ENCODE results near the gene ACP2. TPM values are rescaled to one million over a fixed set of nuclear protein-coding genes. Genes with fewer than 3 reads are reported as not detected.

ACP2 gene
- total and polyA plus RNA-seq, 7 experiments from 2014 or later, result 7.1 to 38.1 (median 22.6) TPM

GRCh38 chr11:47285969-47286770 is 37.6 kb upstream of the ACP2 start:
- Histone ChIP-seq H3K27me3 (ENCODE audit: control insufficient read depth in 2 of 2, insufficient read depth in 2 of 2, low read length in 2 of 2) (no peaks in the 10 kb centered on the region), H3K9me3 (ENCODE audit: control insufficient read depth in 2 of 3, low read length in 3 of 3) (no peaks in the 10 kb centered on the region), H3K36me3 (ENCODE audit: control insufficient read depth in 2 of 3, insufficient read depth in 3 of 3, low read length in 3 of 3) (peaks cover 50 to 91% (median 60%) of the 10 kb centered on the region in 3 experiments), H3K4me3 (ENCODE audit: low read length) (no peak overlapping the region), H3K27ac (ENCODE audit: low read depth, low read length) (no peak overlapping the region), H3K4me1 (ENCODE audit: control insufficient read depth in 2 of 2, insufficient read depth in 2 of 2, low read length in 2 of 2) (no peaks in the 10 kb centered on the region)
- peak overlapping the region in 2 of 9 donors; percentile 22 to 43 for H3K27ac Mint-ChIP-seq
- intact Hi-C loops (cut with micrococcal nuclease), result no loop called here
- H3K36me3 Mint-ChIP-seq, result peaks cover 32 to 66% (median 49%) of the 10 kb centered on the region in 5 donors
- DNase-seq (no peak), ATAC-seq (no peak)
- no peak overlapping the region for H3K4me3 Mint-ChIP-seq
- ChIA-PET POLR2A (interaction anchor here (0.5 to 1.3 kb wide), 2 partner anchors 27 to 1046 kb away, joined by 3 read pairs; no protein-coding TSS in a partner anchor), CTCF (interaction anchor here (0.5 kb wide), 1 partner anchor 66 kb away, joined by 3 read pairs; no protein-coding TSS in a partner anchor)
- H3K4me1 Mint-ChIP-seq, result peaks cover 0 to 5% (median 0%) of the 10 kb centered on the region in 7 donors
- H3K27me3 Mint-ChIP-seq, result no peaks in the 10 kb centered on the region
- peaks cover 0 to 2% (median 0%) of the 10 kb centered on the region in 11 donors for H3K9me3 Mint-ChIP-seq

- POLR2A ChIA-PET, result no interaction called here
- no peak overlapping the region for H3K27ac ChIP-seq (ENCODE audit: low read depth, low read length)
- no peaks in the 10 kb centered on the region for H3K9me3 ChIP-seq (ENCODE audit: control insufficient read depth in 2 of 3, low read length in 3 of 3)
- CTCF ChIA-PET, result interaction anchor here (0.6 kb wide), 1 partner anchor 547 kb away, joined by 3 read pairs; no protein-coding TSS in a partner anchor
- H3K36me3 Mint-ChIP-seq, result peaks cover 22 to 56% (median 36%) of the 10 kb centered on the region in 5 donors
- H3K9me3 Mint-ChIP-seq, result peaks cover 0 to 2% (median 0%) of the 10 kb centered on the region in 11 donors
- no peaks in the 10 kb centered on the region for H3K27me3 Mint-ChIP-seq
- intact Hi-C loops (cut with micrococcal nuclease), result loop anchor here in 1 of 2 donors (5.0 kb wide), 1 partner anchor 212 kb away; no protein-coding TSS in a partner anchor
- ATAC-seq (no peak), DNase-seq (no peak)
- peaks cover 46 to 89% (median 49%) of the 10 kb centered on the region in 3 experiments for H3K36me3 ChIP-seq (ENCODE audit: control insufficient read depth in 2 of 3, insufficient read depth in 3 of 3, low read length in 3 of 3)
- peaks cover 0 to 5% (median 2%) of the 10 kb centered on the region in 7 donors for H3K4me1 Mint-ChIP-seq
- no peaks in the 10 kb centered on the region for H3K27me3 ChIP-seq (ENCODE audit: control insufficient read depth in 2 of 2, insufficient read depth in 2 of 2, low read length in 2 of 2)
- H3K4me1 ChIP-seq (ENCODE audit: control insufficient read depth in 2 of 2, insufficient read depth in 2 of 2, low read length in 2 of 2), result no peaks in the 10 kb centered on the region
- peak overlapping the region in 1 of 9 donors; percentile 32 for H3K27ac Mint-ChIP-seq
- H3K4me3 Mint-ChIP-seq, result no peak overlapping the region
- no peak overlapping the region for H3K4me3 ChIP-seq (ENCODE audit: low read length)
These were observed 35.5 kb upstream of the ACP2 start for GRCh38 chr11:47284151-47284550.

- no peak overlapping the region for H3K4me3 Mint-ChIP-seq
- peak overlapping the region in 3 of 9 donors; percentile 0 to 67 (median 37) for H3K27ac Mint-ChIP-seq
- POLR2A ChIA-PET, result no interaction called here
These were observed 33.8 kb upstream of the ACP2 start for GRCh38 chr11:47282462-47282861.

GRCh38 chr11:47280860-47281259 is 32.2 kb upstream of the ACP2 start:
- Mint-ChIP-seq H3K36me3 (peaks cover 18 to 50% (median 43%) of the 10 kb centered on the region in 5 donors), H3K4me1 (peaks cover 0 to 5% (median 3%) of the 10 kb centered on the region in 7 donors), H3K9me3 (peaks cover 0 to 2% (median 0%) of the 10 kb centered on the region in 11 donors), H3K27me3 (no peaks in the 10 kb centered on the region), H3K27ac (no peak overlapping the region), H3K4me3 (no peak overlapping the region)
- no peaks in the 10 kb centered on the region for H3K4me1 ChIP-seq (ENCODE audit: control insufficient read depth in 2 of 2, insufficient read depth in 2 of 2, low read length in 2 of 2)
- ChIA-PET POLR2A (no interaction called here), CTCF (no interaction called here)
- H3K9me3 ChIP-seq (ENCODE audit: control insufficient read depth in 2 of 3, low read length in 3 of 3), result no peaks in the 10 kb centered on the region
- intact Hi-C loops (cut with micrococcal nuclease), result loop anchor here in 1 of 2 donors (5.0 kb wide), 1 partner anchor 209 kb away; no protein-coding TSS in a partner anchor
- peaks cover 54 to 95% (median 70%) of the 10 kb centered on the region in 3 experiments for H3K36me3 ChIP-seq (ENCODE audit: control insufficient read depth in 2 of 3, insufficient read depth in 3 of 3, low read length in 3 of 3)
- no peaks in the 10 kb centered on the region for H3K27me3 ChIP-seq (ENCODE audit: control insufficient read depth in 2 of 2, insufficient read depth in 2 of 2, low read length in 2 of 2)
- no peak overlapping the region for H3K27ac ChIP-seq (ENCODE audit: low read depth, low read length)
- no peak for ATAC-seq
- H3K4me3 ChIP-seq (ENCODE audit: low read length), result no peak overlapping the region
- no peak for DNase-seq

More at GRCh38 chr11:47282462-47282861, 33.8 kb upstream of the ACP2 start:
- H3K36me3 ChIP-seq (ENCODE audit: control insufficient read depth in 2 of 3, insufficient read depth in 3 of 3, low read length in 3 of 3), result peaks cover 54 to 90% (median 64%) of the 10 kb centered on the region in 3 experiments
- no peaks in the 10 kb centered on the region for H3K9me3 ChIP-seq (ENCODE audit: control insufficient read depth in 2 of 3, low read length in 3 of 3)
- ATAC-seq (no peak), DNase-seq (no peak)
- no peaks in the 10 kb centered on the region for H3K4me1 ChIP-seq (ENCODE audit: control insufficient read depth in 2 of 2, insufficient read depth in 2 of 2, low read length in 2 of 2)
- H3K4me1 Mint-ChIP-seq, result peaks cover 0 to 5% (median 2%) of the 10 kb centered on the region in 7 donors
- H3K27ac ChIP-seq (ENCODE audit: low read depth, low read length), result no peak overlapping the region
- no peak overlapping the region for H3K4me3 ChIP-seq (ENCODE audit: low read length)
- H3K9me3 Mint-ChIP-seq, result peaks cover 0 to 2% (median 0%) of the 10 kb centered on the region in 11 donors
- intact Hi-C loops (cut with micrococcal nuclease), result loop anchor here in 1 of 2 donors (5.0 kb wide), 1 partner anchor 210 kb away; no protein-coding TSS in a partner anchor
- H3K27me3 Mint-ChIP-seq, result no peaks in the 10 kb centered on the region
- H3K27me3 ChIP-seq (ENCODE audit: control insufficient read depth in 2 of 2, insufficient read depth in 2 of 2, low read length in 2 of 2), result no peaks in the 10 kb centered on the region
- peaks cover 19 to 49% (median 33%) of the 10 kb centered on the region in 5 donors for H3K36me3 Mint-ChIP-seq
- CTCF ChIA-PET, result no interaction called here

- Histone ChIP-seq H3K4me1 (ENCODE audit: control insufficient read depth in 2 of 2, insufficient read depth in 2 of 2, low read length in 2 of 2) (no peaks in the 10 kb centered on the region), H3K27ac (ENCODE audit: low read depth, low read length) (no peak overlapping the region), H3K4me3 (ENCODE audit: low read length) (no peak overlapping the region), H3K36me3 (ENCODE audit: control insufficient read depth in 2 of 3, insufficient read depth in 3 of 3, low read length in 3 of 3) (peaks cover 53 to 95% (median 69%) of the 10 kb centered on the region in 3 experiments), H3K9me3 (ENCODE audit: control insufficient read depth in 2 of 3, low read length in 3 of 3) (no peaks in the 10 kb centered on the region), H3K27me3 (ENCODE audit: control insufficient read depth in 2 of 2, insufficient read depth in 2 of 2, low read length in 2 of 2) (no peaks in the 10 kb centered on the region)
- ChIA-PET POLR2A (no interaction called here), CTCF (no interaction called here)
- H3K36me3 Mint-ChIP-seq, result peaks cover 12 to 44% (median 37%) of the 10 kb centered on the region in 5 donors
- no peaks in the 10 kb centered on the region for H3K27me3 Mint-ChIP-seq
- ATAC-seq, result no peak
- H3K27ac Mint-ChIP-seq, result peak overlapping the region in 1 of 9 donors; percentile 5
- intact Hi-C loops (cut with micrococcal nuclease), result loop anchor here in 1 of 2 donors (5.0 kb wide), 1 partner anchor 208 kb away; no protein-coding TSS in a partner anchor
- H3K4me3 Mint-ChIP-seq, result no peak overlapping the region
- no peak for DNase-seq
- peaks cover 0 to 2% (median 0%) of the 10 kb centered on the region in 11 donors for H3K9me3 Mint-ChIP-seq
- peaks cover 0 to 5% (median 3%) of the 10 kb centered on the region in 7 donors for H3K4me1 Mint-ChIP-seq
These were observed 31.5 kb upstream of the ACP2 start for GRCh38 chr11:47280099-47280498.

GRCh38 chr11:47278769-47279168 is 30.2 kb upstream of the ACP2 start:
- POLR2A ChIA-PET, result interaction anchor here (0.5 kb wide), 1 partner anchor 9 kb away, joined by 3 read pairs; the partner anchor contains the start of gene MADD
- DNase-seq, result no peak

More at GRCh38 chr11:47278769-47279168, 30.2 kb upstream of the ACP2 start:
- Histone ChIP-seq H3K36me3 (ENCODE audit: control insufficient read depth in 2 of 3, insufficient read depth in 3 of 3, low read length in 3 of 3) (peaks cover 41 to 94% (median 64%) of the 10 kb centered on the region in 3 experiments), H3K9me3 (ENCODE audit: control insufficient read depth in 2 of 3, low read length in 3 of 3) (no peaks in the 10 kb centered on the region), H3K27ac (ENCODE audit: low read depth, low read length) (no peak overlapping the region), H3K4me3 (ENCODE audit: low read length) (no peak overlapping the region), H3K4me1 (ENCODE audit: control insufficient read depth in 2 of 2, insufficient read depth in 2 of 2, low read length in 2 of 2) (no peaks in the 10 kb centered on the region), H3K27me3 (ENCODE audit: control insufficient read depth in 2 of 2, insufficient read depth in 2 of 2, low read length in 2 of 2) (no peaks in the 10 kb centered on the region)
- H3K4me1 Mint-ChIP-seq, result peaks cover 1 to 15% (median 8%) of the 10 kb centered on the region in 7 donors
- CTCF ChIA-PET, result no interaction called here
- no peaks in the 10 kb centered on the region for H3K27me3 Mint-ChIP-seq
- intact Hi-C loops (cut with micrococcal nuclease), result no loop called here
- ATAC-seq, result no peak
- peaks cover 4 to 45% (median 27%) of the 10 kb centered on the region in 5 donors for H3K36me3 Mint-ChIP-seq
- no peak overlapping the region for H3K4me3 Mint-ChIP-seq
- H3K9me3 Mint-ChIP-seq, result peaks cover 0 to 2% (median 0%) of the 10 kb centered on the region in 11 donors
- no peak overlapping the region for H3K27ac Mint-ChIP-seq

Data from naive thymus-derived CD4-positive, alpha-beta T cell (primary cell).